ENCODE measurements around the gene SLC39A7.
A peak's percentile ranks its signal among the peaks of the same experiment; 100 is the strongest.

Gene SLC39A7

DNA sequence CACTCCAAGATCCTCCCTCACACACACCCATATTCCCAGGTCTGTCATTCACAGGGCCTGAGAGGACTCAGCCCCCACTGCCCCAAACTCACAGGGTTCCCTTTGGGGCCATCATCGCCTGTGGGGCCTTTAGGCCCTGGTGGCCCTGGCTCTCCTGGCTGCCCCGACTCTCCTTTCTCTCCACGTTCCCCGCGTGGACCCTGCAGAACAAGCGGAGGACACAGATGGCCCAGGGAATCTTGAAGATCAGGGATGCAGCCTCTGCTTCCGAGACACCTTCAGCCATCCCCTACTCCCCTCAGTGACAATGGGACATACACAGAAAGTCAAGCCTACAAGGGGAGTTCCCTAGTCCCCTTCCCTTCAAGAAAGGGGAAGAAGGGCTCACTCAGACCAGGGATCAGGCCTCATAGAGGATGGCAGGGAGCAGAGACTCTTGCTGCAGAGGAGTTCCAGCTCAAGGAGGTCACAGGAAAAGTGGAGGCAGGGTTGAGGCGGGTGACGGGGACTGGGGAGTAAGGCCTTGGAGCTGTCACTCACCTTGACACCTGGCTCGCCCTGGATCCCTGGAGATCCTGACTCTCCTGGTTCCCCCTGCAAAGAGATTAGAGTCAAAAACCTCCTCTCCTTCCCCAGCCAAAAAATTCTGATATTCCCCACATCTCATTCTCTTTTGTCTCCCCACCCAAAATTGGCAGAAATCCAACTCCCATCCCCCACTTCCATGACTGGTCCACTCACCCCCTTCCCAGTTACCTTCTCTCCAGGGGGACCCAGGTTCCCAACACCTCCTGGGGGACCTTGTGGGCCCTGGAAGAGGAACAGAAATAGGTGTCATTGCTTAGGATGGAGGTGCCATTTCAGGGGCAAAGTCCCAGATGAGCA is 31.1 kb upstream of the SLC39A7 start:
- DNase-seq = no peak

DNA sequence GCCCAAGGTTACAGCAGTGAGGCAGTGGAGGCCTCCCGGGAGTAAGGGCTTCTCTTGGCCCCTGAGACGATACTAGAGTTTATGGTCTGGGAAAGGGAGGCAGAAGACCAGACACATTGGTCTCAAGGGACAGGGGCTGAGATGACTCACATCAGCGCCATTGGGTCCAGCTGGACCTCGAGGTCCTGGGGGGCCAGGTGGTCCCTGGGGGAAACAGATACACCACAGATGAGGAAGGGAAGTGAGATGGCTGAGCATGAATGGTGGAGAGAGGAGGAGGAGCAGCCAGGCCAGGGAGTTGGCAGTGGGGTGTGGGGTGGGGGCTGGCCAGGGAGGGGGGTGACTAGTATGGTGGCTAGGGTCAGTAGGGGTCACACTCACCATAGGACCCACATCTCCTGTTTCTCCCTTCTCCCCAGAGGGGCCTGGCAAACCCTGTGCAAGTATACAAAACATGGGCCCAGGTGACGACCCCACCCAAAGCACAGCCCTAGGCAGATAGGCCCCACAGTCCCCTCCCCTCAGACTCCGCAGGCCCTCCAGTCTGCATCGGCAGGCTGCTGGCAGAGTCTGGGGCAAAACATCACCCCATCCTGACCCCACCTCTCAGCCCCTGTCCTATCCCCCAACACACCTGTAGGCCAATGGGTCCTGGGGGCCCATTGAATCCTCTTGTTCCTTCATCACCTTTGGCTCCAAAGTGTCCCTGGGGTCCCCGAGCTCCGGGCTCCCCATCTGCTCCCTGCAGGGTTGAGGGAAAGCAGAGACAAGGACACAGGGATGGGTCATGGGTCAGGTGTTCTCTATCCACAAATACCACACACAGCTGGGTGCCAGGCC is 30.3 kb upstream of the SLC39A7 start:
- DNase-seq = no peak

DNA sequence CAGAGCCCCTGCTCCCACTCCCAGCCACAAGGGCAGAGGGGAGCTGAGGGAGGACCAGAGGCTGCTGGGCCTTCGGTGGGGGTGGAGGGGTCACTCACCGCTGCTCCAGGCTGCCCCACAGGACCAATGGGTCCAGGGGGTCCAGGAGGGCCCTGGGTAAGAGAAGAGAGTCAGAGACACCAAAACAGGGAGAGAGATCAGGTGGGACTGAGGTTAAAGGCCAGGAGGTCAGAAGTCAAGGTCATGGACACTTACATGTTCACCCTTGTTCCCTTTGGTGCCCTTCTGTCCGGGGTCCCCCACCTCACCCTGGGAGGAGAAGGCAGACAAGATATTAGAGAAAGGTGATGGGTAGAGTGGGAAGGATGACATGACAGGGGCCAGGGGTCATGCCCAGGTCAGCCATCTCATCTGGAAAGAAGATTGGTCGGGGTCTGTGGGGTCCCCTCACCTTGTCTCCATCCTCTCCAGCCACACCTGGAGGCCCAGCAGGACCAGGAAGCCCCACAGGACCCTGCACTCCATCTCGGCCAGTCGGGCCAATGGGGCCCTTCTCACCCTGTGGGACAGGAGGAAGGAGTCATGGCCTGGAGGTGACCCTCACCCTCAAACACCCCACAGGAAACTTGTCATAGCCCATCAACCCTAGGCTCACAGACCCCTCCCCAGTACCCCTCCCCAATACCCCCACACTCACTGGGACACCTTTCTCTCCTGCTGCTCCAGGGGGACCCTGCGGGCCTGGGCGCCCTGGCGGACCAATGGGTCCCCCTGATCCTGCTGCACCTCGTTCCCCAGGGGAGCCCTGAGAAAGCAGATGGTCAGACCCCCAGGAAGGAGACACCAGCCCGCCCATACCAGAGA is 29.4 kb upstream of the SLC39A7 start:
- no peak for DNase-seq

DNA sequence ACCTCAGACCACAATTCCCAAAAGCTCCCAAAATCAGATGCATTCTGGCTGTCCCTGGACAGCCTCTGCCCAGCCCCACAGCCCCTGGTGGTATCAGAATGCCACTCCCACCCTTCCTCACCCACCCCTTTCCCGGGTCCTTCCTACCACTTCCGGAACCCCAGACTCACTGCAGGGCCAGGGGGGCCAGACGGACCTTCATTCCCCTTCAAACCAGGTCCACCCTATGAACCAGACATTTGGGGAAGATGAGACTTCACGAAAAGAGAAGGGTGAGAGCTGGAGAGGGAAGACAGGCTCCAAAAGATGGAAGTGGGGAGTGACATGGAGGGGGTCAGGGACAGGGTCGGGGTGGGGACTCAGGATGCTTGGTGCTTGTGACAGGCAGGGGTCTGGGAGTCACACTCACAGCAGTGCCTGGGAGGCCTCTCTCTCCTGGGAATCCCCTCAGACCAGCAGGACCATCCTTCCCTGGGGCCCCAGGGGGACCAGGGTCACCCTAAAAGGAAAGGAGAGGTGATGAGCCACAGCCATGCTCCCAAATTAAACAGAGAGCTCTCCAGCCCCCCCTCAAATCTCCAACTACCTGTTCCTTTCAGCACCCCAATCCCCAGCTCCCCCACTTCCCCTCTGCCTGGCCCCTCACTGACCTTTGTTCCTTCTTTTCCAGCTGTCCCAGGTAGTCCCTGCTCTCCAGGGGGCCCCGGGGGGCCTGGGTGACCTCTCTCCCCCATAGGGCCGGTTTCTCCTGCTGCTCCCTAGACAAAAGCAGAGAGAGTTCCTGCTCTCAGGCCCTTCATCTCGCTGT is 28.6 kb upstream of the SLC39A7 start:
- DNase-seq = no peak

DNA sequence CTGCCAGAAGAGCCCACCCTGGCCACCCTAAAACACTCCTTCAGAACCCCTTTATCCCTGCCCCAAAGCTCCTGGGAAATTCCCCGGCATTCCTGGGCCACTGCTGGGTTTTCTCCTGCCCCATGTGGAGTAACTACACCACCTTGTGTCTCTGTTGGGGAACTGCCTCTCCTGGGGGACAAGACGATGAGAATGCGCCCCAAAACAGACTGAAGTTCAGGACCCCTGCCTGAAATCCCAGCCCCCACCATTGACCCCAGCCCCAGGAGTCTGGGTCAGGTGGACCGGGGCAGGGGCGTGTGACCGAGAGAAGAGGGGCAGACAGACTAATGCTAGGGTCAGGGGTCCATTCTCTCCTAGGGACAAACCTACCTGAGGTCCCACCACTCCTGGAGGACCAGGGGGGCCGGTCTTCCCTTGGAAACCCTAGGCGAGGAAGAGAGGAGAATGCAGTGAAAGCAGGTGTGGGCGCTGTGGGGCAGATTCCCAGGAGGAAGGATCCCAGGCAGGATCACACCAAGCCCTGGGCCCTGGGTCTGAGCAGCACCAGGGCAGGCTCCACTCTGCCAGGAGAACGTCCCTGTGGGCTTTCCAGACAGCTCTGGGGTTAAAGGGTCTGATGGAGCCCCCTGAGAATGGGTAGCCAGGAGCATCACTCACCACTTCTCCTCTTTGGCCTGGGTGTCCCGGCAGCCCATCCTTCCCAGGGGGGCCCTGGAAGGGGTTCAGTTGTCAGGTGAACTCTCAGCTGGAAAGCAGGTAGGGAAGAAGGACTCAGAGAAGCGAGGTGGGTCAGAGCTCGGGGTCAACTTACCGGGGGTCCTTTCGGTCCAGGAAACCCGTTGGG is 27.8 kb upstream of the SLC39A7 start:
- peak in 1 of 56 donors; percentile 2 for DNase-seq

DNA sequence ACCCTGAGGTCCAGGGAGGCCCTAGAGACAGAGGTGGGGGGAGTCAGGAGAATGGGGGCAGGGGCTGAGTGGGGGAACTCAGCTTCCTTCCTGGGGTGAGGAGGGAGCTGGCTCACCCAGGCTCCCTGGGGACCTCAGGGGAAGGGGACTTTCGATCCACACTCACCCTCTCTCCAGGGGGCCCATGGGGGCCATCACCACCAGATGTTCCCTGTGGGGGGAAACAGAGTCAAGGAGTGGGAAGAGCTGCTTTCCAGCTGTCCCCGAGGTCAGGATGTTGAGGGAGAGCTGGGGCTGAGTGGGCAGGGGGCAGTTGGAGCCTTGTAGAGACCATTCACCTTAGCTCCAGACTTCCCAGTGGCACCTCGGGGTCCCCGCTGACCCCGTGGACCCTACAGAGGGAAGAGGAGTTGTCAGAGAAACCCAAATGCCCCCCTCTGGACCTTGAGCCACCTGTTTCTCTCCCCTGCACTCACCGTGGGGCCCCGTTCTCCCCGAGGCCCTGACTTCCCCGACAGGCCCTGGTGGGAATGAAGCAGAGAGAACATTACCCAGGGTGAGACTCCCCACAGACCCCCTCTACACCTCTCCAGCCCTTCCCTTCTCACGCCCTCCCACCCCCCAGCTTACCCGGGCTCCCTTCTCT is 27.0 kb upstream of the SLC39A7 start:
- DNase-seq = no peak

DNA sequence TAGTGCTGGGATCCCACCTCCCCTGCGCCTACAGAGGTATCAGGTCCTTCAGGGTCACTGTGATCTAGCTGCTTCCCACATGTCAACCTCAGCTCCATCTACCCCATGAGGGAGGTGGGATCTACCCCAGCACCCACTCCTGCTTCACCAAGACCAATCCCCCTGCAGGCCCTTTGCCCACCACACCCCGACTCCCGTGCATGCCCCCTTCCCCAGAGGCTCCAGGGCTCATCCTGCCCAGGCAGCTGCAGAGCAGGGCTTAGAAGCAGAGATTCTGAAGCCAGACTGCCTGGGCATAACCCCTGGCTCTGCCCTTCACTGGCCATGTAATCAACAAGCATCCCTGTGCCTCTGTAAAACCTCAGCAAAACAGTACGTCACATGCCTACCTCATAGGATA is 25.9 kb upstream of the SLC39A7 start:
- no peak for DNase-seq

DNA sequence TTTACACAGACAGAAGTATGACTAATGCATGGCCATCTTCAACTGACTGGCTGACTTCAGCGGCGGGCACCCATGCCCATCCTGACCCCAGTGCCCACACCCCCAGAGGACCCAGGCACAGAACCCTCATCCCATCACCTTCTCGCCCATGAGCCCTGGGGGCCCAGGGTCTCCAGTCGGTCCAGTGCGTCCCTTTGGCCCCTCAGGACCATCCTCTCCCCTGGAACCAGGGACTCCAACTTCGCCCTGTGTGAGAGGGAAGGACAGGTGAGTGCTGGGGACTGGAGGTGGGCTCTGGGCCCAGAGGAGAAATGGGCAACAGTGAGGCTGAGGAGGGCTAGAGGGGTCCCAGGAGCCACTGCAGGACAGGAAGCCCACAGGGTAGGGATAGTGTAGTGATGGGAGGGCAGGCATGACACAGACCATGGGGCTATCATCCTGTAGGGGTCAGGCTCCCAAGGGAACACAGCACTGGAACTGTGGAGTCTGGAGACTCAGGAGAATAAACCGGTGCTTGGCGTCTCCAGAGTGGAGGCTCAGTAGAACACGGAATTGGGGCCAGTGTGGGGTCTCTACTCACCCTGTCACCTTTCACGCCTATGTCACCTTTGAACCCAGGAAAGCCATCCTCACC is 25.1 kb upstream of the SLC39A7 start:
- no peak for DNase-seq

DNA sequence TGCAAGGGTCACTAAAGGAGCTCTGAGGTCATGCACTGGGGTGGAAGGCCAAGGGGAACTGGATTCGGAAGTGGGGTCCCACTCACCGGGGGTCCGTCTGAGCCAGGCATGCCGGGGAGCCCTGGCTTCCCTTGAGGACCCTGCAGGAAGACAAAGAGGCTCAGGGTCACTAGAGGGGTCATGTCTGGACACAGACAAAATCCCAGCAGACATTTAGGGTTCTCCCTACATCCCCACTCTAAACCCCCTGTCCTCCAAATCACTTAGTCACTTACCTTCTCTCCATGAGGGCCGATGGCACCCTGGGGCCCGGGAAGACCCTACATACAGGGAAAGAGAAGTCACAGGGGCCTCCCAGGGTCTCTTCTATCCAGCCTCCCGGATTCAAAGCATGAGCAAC is 23.8 kb upstream of the SLC39A7 start:
- no peak for DNase-seq

DNA sequence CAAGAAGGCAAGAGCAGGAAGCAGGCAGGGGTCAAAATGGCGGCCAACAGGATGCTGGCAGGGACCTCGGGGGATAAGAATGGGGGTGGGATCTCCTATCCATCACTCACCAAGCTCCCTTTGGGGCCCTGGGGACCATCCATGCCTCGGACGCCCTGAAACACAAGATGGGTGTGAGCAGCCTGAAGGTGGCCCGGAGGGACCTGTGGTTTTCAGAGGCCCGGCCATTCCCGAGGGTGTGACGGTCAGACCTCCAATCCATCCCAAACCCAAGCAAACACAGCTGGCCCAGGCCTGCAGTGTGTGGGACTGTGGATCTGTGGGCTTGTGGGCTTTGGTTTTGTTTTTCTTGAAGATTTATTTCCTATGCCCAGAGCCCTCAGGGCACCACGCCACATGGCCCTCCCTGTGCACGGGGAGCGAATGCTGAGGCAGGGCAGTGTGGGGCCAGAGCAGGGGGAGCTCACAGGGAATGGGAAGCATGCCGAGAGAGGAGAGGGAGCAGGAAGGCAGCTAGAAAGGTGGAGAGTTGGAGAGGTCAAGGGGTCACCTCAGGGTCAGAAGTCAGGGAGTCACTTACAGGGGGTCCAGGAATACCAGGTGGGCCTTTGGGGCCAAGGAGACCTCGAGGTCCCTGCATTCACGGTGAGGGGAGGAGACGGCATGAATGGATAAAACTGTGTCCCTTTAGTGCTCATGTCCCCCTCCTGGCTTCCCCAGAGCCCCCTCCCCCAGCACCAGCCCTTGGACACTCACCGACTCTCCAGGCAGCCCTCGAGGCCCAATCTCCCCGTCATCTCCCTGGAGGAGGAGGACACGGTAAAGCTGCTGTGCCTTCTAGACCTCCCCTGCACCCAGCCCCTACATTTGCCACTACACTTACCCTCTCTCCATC is 22.9 kb upstream of the SLC39A7 start:
- no peak for DNase-seq

DNA sequence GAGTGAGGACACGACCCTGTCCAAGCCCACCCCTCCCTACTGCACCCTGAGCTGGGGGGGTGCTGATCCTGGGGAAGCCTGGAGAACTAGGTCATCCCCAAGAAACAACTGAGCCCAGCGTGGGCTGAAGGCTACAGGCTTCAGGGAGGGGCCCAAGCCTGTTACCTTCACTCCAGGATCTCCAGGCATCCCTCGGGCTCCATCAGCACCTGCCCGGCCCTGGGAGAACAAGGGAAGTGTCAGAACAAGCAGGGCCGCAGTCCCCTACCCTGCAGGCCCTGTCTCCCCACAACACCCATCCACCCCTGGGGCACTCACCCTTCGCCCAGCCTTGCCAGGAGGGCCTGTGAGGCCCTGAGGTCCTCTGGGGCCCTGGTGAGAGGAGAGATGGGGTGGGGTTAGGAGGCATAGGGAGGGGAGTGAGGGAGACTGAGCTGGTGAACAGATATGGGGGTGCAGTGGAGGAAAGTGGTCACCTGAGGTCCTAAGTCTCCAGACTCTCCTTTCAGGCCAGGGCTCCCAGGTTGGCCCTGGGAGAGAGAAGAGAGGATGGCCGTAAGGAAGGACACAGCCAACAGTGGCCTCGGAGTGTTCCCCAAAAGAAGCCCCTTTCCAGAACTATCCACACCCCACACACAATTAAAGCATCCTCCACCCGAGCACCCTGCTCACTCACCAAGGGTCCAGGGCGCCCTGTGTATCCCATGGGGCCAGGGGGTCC is 21.8 kb upstream of the SLC39A7 start:
- DNase-seq = no peak

DNA sequence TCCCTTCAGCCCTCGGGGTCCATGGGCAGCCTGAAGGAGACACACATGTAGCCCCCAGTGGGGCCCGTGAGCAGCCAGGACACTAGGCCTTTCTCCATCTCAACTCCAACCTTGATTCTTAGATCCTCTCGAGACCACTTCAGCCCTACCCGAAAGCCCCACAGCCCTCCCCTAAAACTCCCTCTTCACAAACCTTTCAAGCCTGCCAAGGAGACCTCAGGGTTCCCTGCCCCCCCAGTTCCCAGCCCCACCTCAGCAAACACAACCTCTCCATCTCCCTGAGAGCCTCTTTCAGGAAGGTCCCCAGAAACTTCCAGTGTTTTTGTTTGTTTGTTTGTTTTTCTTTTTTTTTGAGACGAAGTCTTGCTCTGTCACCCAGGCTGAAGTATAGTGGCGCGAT is 19.5 kb upstream of the SLC39A7 start:
- no peak for DNase-seq

DNA sequence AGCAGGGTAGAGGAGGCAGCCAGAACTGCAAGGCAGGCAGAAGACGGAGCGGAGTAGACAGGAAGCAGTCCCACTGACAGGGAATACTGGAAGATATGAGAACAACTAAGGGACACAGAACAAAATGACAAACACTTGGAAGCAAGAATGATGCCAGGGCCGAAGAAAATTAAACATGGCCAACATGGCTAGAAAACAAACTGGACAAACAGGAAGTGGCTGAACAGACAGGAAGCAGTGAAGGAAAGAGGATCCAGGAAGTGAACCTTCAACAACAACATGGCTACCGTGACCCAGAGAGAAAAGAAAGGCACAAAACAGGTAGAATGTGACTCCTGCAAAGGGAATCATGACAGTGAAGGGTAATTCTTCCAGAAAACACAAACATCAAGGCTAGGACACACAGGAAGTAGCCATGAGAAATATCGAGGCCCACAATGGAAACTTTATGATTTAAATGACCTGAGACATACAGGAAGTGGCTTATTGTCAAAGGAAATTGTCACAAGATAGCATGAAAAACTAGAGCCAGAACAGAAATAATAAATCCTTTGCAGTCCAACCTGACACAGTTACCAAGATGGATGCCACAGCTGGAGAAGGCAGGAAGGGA is 17.5 kb upstream of the SLC39A7 start:
- DNase-seq = no peak

DNA sequence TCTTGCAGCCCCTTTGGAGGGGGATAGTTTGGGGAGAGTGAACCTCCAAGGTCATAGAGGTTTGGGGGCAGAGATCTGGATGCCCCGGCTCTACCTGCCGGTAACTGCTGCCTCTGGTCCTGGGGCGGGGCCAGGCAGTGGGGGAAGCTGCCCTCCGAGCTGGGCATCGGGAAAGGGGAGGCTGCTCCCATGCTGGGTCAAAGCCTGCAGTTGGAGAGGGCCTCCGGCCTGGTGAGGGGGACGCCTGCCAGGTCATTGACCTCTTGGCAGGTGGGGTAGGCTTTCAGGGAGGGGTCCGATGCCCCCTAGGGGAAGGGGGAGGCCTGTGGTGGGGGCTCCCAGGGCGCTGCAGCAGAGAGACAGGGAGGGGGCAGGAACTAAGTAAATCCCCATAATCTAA is 15.5 kb upstream of the SLC39A7 start:
- DNase-seq = no peak

DNA sequence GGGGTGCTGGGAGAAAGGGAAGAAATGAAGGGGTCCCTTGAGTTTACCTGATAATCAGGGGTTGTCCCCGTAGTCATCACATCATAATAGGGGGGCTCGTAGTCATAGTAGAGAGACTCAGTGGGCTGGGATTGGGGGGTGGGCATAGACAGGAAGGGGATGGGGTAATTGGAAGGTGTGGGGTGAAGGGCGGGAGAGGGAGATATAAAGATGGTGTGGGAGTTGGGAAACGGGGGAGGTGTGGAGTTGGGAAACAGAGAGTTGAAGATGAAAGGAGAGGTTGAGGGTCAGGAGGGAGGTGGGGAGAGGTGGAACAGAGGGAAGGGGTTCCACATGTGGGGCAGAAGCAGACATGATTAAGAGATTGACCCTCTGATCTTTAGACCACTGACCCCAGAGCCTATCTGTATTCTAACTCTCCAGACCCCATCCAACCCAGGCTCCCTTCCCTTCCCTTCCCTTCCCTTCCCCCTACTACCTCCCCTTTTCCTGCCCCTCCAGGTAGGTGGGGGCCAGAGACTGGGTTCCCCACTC is 14.9 kb upstream of the SLC39A7 start:
- no peak for DNase-seq

DNA sequence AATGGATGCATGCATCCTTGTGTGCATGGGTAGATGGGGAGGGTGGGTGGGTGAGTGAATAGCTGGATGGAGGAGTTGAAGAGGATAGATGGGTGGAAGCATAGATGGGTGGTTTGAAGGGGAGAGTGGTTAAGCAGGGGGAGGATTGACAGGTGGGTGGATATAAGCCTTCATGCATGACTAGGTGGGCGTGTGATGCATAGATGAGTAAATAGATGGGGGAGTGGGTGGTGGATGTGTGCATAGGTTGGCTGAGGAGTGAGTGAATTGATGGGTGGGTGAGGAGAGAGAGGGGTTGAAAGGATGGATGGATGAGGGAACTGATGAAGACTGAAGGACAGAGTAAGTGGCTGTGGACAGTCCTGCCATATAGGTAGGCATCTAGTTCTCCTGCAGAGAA is 12.9 kb upstream of the SLC39A7 start:
- DNase-seq = no peak

Data from amygdala (tissue), 56 donors.